ENCODE results near the gene CDHR3. TPM values are rescaled to one million over a fixed set of nuclear protein-coding genes. Genes with fewer than 3 reads are reported as not detected.

CDHR3 gene
- total and polyA plus RNA-seq, 10 of the 15 experiments (the other 5 are each of a cell fraction or from before 2014, with no cell fraction given) = 0.06 to 0.11 TPM; not detected in 8

DNA sequence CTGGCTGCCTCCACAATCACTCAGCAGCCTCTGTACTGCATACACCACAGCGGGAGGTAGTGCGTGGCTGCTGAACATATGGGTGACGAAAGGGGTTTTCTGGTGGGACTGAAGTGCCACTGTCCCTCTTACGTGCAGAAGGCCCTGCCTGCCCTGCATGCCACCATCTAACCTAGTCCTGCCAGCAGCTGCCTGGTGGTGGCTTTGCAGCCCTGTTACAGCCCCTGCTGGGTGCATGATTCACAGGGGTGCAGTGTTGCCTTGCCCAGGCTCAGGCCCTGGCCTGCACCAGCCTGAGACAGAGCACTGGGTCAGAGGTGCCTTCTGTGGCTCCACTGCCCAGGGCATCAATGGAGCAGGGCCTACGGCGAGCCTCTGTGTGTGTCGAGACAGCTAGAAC is 98.9 kb downstream of the CDHR3 start (continued):
- TF ChIP-seq, protein P1, sequence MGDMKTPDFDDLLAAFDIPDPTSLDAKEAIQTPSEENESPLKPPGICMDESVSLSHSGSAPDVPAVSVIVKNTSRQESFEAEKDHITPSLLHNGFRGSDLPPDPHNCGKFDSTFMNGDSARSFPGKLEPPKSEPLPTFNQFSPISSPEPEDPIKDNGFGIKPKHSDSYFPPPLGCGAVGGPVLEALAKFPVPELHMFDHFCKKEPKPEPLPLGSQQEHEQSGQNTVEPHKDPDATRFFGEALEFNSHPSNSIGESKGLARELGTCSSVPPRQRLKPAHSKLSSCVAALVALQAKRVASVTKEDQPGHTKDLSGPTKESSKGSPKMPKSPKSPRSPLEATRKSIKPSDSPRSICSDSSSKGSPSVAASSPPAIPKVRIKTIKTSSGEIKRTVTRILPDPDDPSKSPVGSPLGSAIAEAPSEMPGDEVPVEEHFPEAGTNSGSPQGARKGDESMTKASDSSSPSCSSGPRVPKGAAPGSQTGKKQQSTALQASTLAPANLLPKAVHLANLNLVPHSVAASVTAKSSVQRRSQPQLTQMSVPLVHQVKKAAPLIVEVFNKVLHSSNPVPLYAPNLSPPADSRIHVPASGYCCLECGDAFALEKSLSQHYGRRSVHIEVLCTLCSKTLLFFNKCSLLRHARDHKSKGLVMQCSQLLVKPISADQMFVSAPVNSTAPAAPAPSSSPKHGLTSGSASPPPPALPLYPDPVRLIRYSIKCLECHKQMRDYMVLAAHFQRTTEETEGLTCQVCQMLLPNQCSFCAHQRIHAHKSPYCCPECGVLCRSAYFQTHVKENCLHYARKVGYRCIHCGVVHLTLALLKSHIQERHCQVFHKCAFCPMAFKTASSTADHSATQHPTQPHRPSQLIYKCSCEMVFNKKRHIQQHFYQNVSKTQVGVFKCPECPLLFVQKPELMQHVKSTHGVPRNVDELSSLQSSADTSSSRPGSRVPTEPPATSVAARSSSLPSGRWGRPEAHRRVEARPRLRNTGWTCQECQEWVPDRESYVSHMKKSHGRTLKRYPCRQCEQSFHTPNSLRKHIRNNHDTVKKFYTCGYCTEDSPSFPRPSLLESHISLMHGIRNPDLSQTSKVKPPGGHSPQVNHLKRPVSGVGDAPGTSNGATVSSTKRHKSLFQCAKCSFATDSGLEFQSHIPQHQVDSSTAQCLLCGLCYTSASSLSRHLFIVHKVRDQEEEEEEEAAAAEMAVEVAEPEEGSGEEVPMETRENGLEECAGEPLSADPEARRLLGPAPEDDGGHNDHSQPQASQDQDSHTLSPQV (IDR thresholded peaks at IDR 0.05) = no peak
- TF ChIP-seq ZNF217 (IDR thresholded peaks at IDR 0.05) = no peak
- TF ChIP-seq, protein P2, sequence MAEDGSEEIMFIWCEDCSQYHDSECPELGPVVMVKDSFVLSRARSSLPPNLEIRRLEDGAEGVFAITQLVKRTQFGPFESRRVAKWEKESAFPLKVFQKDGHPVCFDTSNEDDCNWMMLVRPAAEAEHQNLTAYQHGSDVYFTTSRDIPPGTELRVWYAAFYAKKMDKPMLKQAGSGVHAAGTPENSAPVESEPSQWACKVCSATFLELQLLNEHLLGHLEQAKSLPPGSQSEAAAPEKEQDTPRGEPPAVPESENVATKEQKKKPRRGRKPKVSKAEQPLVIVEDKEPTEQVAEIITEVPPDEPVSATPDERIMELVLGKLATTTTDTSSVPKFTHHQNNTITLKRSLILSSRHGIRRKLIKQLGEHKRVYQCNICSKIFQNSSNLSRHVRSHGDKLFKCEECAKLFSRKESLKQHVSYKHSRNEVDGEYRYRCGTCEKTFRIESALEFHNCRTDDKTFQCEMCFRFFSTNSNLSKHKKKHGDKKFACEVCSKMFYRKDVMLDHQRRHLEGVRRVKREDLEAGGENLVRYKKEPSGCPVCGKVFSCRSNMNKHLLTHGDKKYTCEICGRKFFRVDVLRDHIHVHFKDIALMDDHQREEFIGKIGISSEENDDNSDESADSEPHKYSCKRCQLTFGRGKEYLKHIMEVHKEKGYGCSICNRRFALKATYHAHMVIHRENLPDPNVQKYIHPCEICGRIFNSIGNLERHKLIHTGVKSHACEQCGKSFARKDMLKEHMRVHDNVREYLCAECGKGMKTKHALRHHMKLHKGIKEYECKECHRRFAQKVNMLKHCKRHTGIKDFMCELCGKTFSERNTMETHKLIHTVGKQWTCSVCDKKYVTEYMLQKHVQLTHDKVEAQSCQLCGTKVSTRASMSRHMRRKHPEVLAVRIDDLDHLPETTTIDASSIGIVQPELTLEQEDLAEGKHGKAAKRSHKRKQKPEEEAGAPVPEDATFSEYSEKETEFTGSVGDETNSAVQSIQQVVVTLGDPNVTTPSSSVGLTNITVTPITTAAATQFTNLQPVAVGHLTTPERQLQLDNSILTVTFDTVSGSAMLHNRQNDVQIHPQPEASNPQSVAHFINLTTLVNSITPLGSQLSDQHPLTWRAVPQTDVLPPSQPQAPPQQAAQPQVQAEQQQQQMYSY (CRISPR knock-in tag; IDR thresholded peaks at IDR 0.05) = no peak
- TF ChIP-seq IRF4 (IDR thresholded peaks at IDR 0.05; ENCODE audit: low read depth, low read length) = no peak
- TF ChIP-seq EGR1 (IDR thresholded peaks at IDR 0.05; ENCODE audit: borderline replicate concordance in 1 of 2, low read depth in 2 of 2, low read length in 2 of 2) = no peak
- no peak for TF ChIP-seq ZSCAN29 (IDR thresholded peaks at IDR 0.05)
- TF ChIP-seq POLR2AphosphoS5 (IDR thresholded peaks at IDR 0.05; ENCODE audit: low read length) = no peak
- TF ChIP-seq EED (IDR thresholded peaks at IDR 0.05; ENCODE audit: low read depth) = no peak
- no peak for TF ChIP-seq BCL11A (IDR thresholded peaks at IDR 0.05; ENCODE audit: low read depth, low read length)
- TF ChIP-seq POLR2AphosphoS2 (IDR thresholded peaks at IDR 0.05; ENCODE audit: low read depth, low read length) = no peak
- TF ChIP-seq MEF2B (IDR thresholded peaks at IDR 0.05; ENCODE audit: partially characterized antibody, poor library complexity, severe bottlenecking) = no peak
- TF ChIP-seq POLR2A (IDR thresholded peaks at IDR 0.05; ENCODE audit: low read depth, low read length) = no peak
- no peak for TF ChIP-seq ATF2 (IDR thresholded peaks at IDR 0.05; ENCODE audit: low read length)
- TF ChIP-seq TCF3 (IDR thresholded peaks at IDR 0.05; ENCODE audit: borderline replicate concordance, insufficient read depth, low read depth, low read length) = no peak
- no peak for TF ChIP-seq NFIC (IDR thresholded peaks at IDR 0.05; ENCODE audit: low read depth, low read length)
- TF ChIP-seq, protein P3, sequence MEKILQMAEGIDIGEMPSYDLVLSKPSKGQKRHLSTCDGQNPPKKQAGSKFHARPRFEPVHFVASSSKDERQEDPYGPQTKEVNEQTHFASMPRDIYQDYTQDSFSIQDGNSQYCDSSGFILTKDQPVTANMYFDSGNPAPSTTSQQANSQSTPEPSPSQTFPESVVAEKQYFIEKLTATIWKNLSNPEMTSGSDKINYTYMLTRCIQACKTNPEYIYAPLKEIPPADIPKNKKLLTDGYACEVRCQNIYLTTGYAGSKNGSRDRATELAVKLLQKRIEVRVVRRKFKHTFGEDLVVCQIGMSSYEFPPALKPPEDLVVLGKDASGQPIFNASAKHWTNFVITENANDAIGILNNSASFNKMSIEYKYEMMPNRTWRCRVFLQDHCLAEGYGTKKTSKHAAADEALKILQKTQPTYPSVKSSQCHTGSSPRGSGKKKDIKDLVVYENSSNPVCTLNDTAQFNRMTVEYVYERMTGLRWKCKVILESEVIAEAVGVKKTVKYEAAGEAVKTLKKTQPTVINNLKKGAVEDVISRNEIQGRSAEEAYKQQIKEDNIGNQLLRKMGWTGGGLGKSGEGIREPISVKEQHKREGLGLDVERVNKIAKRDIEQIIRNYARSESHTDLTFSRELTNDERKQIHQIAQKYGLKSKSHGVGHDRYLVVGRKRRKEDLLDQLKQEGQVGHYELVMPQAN (conservative IDR thresholded peaks at IDR 0.05) = no peak
- no peak for TF ChIP-seq BACH1 (IDR thresholded peaks at IDR 0.05; ENCODE audit: borderline replicate concordance)
- TF ChIP-seq HDGF (IDR thresholded peaks at IDR 0.05) = no peak
- TF ChIP-seq MYB (IDR thresholded peaks at IDR 0.05; ENCODE audit: borderline replicate concordance, low read depth, low read length) = no peak
- TF ChIP-seq NFXL1 (IDR thresholded peaks at IDR 0.05; ENCODE audit: borderline replicate concordance) = no peak
- TF ChIP-seq ATF7 (IDR thresholded peaks at IDR 0.05; ENCODE audit: low read depth) = no peak
- TF ChIP-seq SRF (IDR thresholded peaks at IDR 0.05; ENCODE audit: low read depth in 2 of 2, low read length in 2 of 2) = no peak

Measured in GM12878 (cell line).